Measurements from ENCODE around the gene PHEX.

GRCh38 chrX:22135171-22135711, 103.1 kb downstream of the PHEX start:
- TF ChIP-seq CTCF (IDR thresholded peaks at IDR 0.05; ENCODE audit: insufficient read depth, low read length, poor library complexity, severe bottlenecking) (no peak), EZH2phosphoT487 (conservative IDR thresholded peaks at IDR 0.05; ENCODE audit: low read length) (no peak)
